ENCODE data around the gene CSNK2A1.
"Not testable (repeated sequence)": the region's sequence is repeated elsewhere in the genome, so short reads cannot be mapped to it uniquely, and the experiment has no call there.

The CSNK2A1 gene

GRCh38 chr20:454951-455350, 88.6 kb downstream of the CSNK2A1 start:
- DNase-seq (ENCODE audit: low spot score): no peak

- DNase-seq (ENCODE audit: low spot score): not testable (repeated sequence)
Observed at GRCh38 chr20:452021-452420, 91.6 kb downstream of the CSNK2A1 start.

GRCh38 chr20:445514-446336, 97.9 kb downstream of the CSNK2A1 start:
- DNase-seq (ENCODE audit: low spot score): no peak

- DNase-seq (ENCODE audit: low spot score): no peak
Observed at GRCh38 chr20:444862-445426, 98.6 kb downstream of the CSNK2A1 start.

GRCh38 chr20:444117-444516, 99.5 kb downstream of the CSNK2A1 start:
- no peak for DNase-seq (ENCODE audit: low spot score)

- DNase-seq (ENCODE audit: low spot score): no peak
Observed at GRCh38 chr20:443223-443775, 100.3 kb downstream of the CSNK2A1 start.

- DNase-seq (ENCODE audit: low spot score): no peak
Observed at GRCh38 chr20:440636-441035, 103.0 kb downstream of the CSNK2A1 start.

- DNase-seq (ENCODE audit: low spot score): no peak
Observed at GRCh38 chr20:440148-440547, 103.4 kb downstream of the CSNK2A1 start.

- no peak for DNase-seq (ENCODE audit: low spot score)
Observed at GRCh38 chr20:438571-439469, 104.8 kb downstream of the CSNK2A1 start.

GRCh38 chr20:437787-438486, 105.7 kb downstream of the CSNK2A1 start:
- no peak for DNase-seq (ENCODE audit: low spot score)

GRCh38 chr20:436476-436875, 107.1 kb downstream of the CSNK2A1 start:
- DNase-seq (ENCODE audit: low spot score): no peak

GRCh38 chr20:435558-435957, 108.0 kb downstream of the CSNK2A1 start:
- no peak for DNase-seq (ENCODE audit: low spot score)

GRCh38 chr20:434661-435419, 108.8 kb downstream of the CSNK2A1 start:
- DNase-seq (ENCODE audit: low spot score): no peak

GRCh38 chr20:434221-434620, 109.4 kb downstream of the CSNK2A1 start:
- DNase-seq (ENCODE audit: low spot score): no peak

GRCh38 chr20:433300-433975, 110.2 kb downstream of the CSNK2A1 start:
- DNase-seq (ENCODE audit: low spot score): no peak

GRCh38 chr20:432677-433299, 110.8 kb downstream of the CSNK2A1 start:
- DNase-seq (ENCODE audit: low spot score): no peak

- no peak for DNase-seq (ENCODE audit: low spot score)
Observed at GRCh38 chr20:432208-432607, 111.4 kb downstream of the CSNK2A1 start.

GRCh38 chr20:431012-431904, 112.3 kb downstream of the CSNK2A1 start:
- DNase-seq (ENCODE audit: low spot score): peak; percentile 82
